Hepatocyte (in vitro differentiated cells): Measurements from ENCODE around the gene SLC9A4.

ENCODE experiments used
- EZH2 ChIP-seq: fragments of 200-600 bp; sonication (generic); IDR thresholded peaks from 2 replicates; pipeline ENCODE4 v1.6.1; 2016; ENCODE audit warnings: antibody characterized with exemption, mild to moderate bottlenecking, borderline replicate concordance
- EZH2phosphoT487 ChIP-seq: fragments of 200-600 bp; sonication (generic); IDR thresholded peaks from one replicate; pipeline ENCODE4 v1.6.1; 2018; ENCODE audit warnings: antibody characterized with exemption, mild to moderate bottlenecking, low read depth, moderate library complexity; ENCODE audit not compliant: unreplicated experiment, severe bottlenecking
- TF ChIP-seq, protein P1 (sequence below): fragments of 200-600 bp; sonication (generic); IDR thresholded peaks from 2 replicates; pipeline ENCODE4 v1.5.1; 2016; ENCODE audit warnings: antibody characterized with exemption, mild to moderate bottlenecking; ENCODE audit not compliant: poor library complexity

DNA sequence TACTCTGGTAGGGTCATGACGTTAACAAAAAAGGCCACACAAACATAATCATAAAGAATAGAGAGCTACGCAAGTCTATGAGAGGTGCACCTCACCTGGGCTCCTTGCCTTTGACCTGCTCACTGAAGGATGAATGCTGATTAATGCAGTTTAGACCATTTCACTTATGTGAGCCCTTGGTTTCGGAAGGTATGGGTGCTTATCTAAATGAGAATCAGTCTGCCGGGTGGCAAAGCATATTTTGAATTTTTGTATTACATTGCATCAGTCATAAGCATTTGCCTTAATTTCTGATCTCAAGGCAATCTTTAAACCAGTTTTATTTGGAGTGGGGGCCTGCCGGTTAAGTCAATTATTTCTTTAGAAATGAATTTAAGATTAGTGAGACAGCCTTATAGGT, 42.8 kb downstream of the SLC9A4 start:
- TF ChIP-seq EZH2 (no peak), EZH2phosphoT487 (no peak)
- TF ChIP-seq, protein P1, sequence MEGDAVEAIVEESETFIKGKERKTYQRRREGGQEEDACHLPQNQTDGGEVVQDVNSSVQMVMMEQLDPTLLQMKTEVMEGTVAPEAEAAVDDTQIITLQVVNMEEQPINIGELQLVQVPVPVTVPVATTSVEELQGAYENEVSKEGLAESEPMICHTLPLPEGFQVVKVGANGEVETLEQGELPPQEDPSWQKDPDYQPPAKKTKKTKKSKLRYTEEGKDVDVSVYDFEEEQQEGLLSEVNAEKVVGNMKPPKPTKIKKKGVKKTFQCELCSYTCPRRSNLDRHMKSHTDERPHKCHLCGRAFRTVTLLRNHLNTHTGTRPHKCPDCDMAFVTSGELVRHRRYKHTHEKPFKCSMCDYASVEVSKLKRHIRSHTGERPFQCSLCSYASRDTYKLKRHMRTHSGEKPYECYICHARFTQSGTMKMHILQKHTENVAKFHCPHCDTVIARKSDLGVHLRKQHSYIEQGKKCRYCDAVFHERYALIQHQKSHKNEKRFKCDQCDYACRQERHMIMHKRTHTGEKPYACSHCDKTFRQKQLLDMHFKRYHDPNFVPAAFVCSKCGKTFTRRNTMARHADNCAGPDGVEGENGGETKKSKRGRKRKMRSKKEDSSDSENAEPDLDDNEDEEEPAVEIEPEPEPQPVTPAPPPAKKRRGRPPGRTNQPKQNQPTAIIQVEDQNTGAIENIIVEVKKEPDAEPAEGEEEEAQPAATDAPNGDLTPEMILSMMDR: no peak
